ENCODE measurements around the gene NLRC3. TPM values are rescaled to one million over a fixed set of nuclear protein-coding genes. Genes with fewer than 3 reads are reported as not detected.

Gene NLRC3
- total RNA-seq, 1 donor from 2014 or later = 0.23 TPM

- DNase-seq (ENCODE audit: low read depth) (no peak), FAIRE-seq (no peak)
- TF ChIP-seq CTCF (IDR thresholded peaks at IDR 0.05; ENCODE audit: insufficient read depth, low read depth, low read length) (no peak), EZH2 (IDR thresholded peaks at IDR 0.05; ENCODE audit: insufficient read depth, low read length) (no peak)
- no peaks in the 10 kb centered on the region for H3K4me1 Mint-ChIP-seq (ENCODE audit: low read depth, unreplicated experiment)
- Histone ChIP-seq H3K4me1 (ENCODE audit: insufficient read depth, low read length) (no peaks in the 10 kb centered on the region), H3K4me2 (ENCODE audit: low read length) (no peak overlapping the region), H3K27ac (ENCODE audit: low read depth, low read length) (no peak overlapping the region), H3K79me2 (ENCODE audit: insufficient read depth, low read length) (no peaks in the 10 kb centered on the region), H3K9me3 (ENCODE audit: insufficient read depth, low read depth, low read length) (no peaks in the 10 kb centered on the region), H4K20me1 (ENCODE audit: insufficient read depth, low read length) (no peaks in the 10 kb centered on the region), H3K27me3 (ENCODE audit: insufficient read depth, low read length) (no peaks in the 10 kb centered on the region), H3K36me3 (ENCODE audit: insufficient read depth, low read length) (no peaks in the 10 kb centered on the region), H3K4me3 (ENCODE audit: insufficient read depth, low read depth, low read length) (no peak overlapping the region), H3K9ac (ENCODE audit: low read length) (no peak overlapping the region), H2AFZ (ENCODE audit: low read depth, low read length) (no peak overlapping the region)
- H3K27ac Mint-ChIP-seq (ENCODE audit: unreplicated experiment) = no peak overlapping the region
- H3K4me3 Mint-ChIP-seq (ENCODE audit: unreplicated experiment) = no peak overlapping the region
- H3K9me3 Mint-ChIP-seq (ENCODE audit: unreplicated experiment) = no peaks in the 10 kb centered on the region
- peaks cover 29% of the 10 kb centered on the region for H3K27me3 Mint-ChIP-seq (ENCODE audit: low read depth, unreplicated experiment)
- H3K36me3 Mint-ChIP-seq (ENCODE audit: low read depth, unreplicated experiment) = no peaks in the 10 kb centered on the region
Observed at GRCh38 chr16:3548445-3548844, 28.8 kb downstream of the NLRC3 start.

GRCh38 chr16:3546986-3547682, 30.1 kb downstream of the NLRC3 start:
- H3K4me1 ChIP-seq (ENCODE audit: insufficient read depth, low read length) = no peaks in the 10 kb centered on the region
- FAIRE-seq = no peak
- no peaks in the 10 kb centered on the region for H3K27me3 ChIP-seq (ENCODE audit: insufficient read depth, low read length)
- H3K79me2 ChIP-seq (ENCODE audit: insufficient read depth, low read length) = no peaks in the 10 kb centered on the region
- H3K4me1 Mint-ChIP-seq (ENCODE audit: low read depth, unreplicated experiment) = no peaks in the 10 kb centered on the region
- H3K36me3 Mint-ChIP-seq (ENCODE audit: low read depth, unreplicated experiment) = no peaks in the 10 kb centered on the region
- no peaks in the 10 kb centered on the region for H3K9me3 Mint-ChIP-seq (ENCODE audit: unreplicated experiment)
- H3K27me3 Mint-ChIP-seq (ENCODE audit: low read depth, unreplicated experiment) = peaks cover 22% of the 10 kb centered on the region
- H3K4me2 ChIP-seq (ENCODE audit: low read length) = no peak overlapping the region
- H3K4me3 ChIP-seq (ENCODE audit: insufficient read depth, low read depth, low read length) = no peak overlapping the region
- H3K36me3 ChIP-seq (ENCODE audit: insufficient read depth, low read length) = no peaks in the 10 kb centered on the region
- H3K4me3 Mint-ChIP-seq (ENCODE audit: unreplicated experiment) = no peak overlapping the region
- H3K27ac Mint-ChIP-seq (ENCODE audit: unreplicated experiment) = no peak overlapping the region
- H3K27ac ChIP-seq (ENCODE audit: low read depth, low read length) = no peak overlapping the region
- no peak overlapping the region for H3K9ac ChIP-seq (ENCODE audit: low read length)
- H4K20me1 ChIP-seq (ENCODE audit: insufficient read depth, low read length) = no peaks in the 10 kb centered on the region
- H2AFZ ChIP-seq (ENCODE audit: low read depth, low read length) = no peak overlapping the region
- H3K9me3 ChIP-seq (ENCODE audit: insufficient read depth, low read depth, low read length) = no peaks in the 10 kb centered on the region
- no peak for TF ChIP-seq CTCF (IDR thresholded peaks at IDR 0.05; ENCODE audit: insufficient read depth, low read depth, low read length)
- no peak for TF ChIP-seq EZH2 (IDR thresholded peaks at IDR 0.05; ENCODE audit: insufficient read depth, low read length)
- no peak for DNase-seq (ENCODE audit: low read depth)
